ENCODE data around the gene RAB33B. TPM values are rescaled to one million over a fixed set of nuclear protein-coding genes. Genes with fewer than 3 reads are reported as not detected.
A peak's percentile ranks its signal among the peaks of the same experiment; 100 is the strongest.
"Not testable (repeated sequence)": the region's sequence is repeated elsewhere in the genome, so short reads cannot be mapped to it uniquely, and the experiment has no call there.

Gene RAB33B
- total RNA-seq: 1 to 10 TPM; 7.0 to 7.6 TPM

- POLR2A ChIA-PET: interaction anchor here (0.6 to 2.0 kb wide), 7 partner anchors 9 to 372 kb away, joined by 4 to 31 read pairs (median 6); partner anchors contain the start of gene SETD7
These were observed at the start of gene RAB33B for GRCh38 chr4:139454111-139455045. Gene RAB33B (plus strand): TSS chr4:139454121. CDS start chr4:139454196, 75 bp downstream.

GRCh38 chr4:139410312-139410711 lies 43.6 kb upstream of the RAB33B start:
- Mint-ChIP-seq H3K4me1 (peaks cover 2% of the 10 kb centered on the region), H3K27ac (no peak overlapping the region), H3K9me3 (no peaks in the 10 kb centered on the region), H3K27me3 (no peaks in the 10 kb centered on the region), H3K4me3 (no peak overlapping the region), H3K36me3 (ENCODE audit: low read depth) (peaks cover 27% of the 10 kb centered on the region)
- DNase-seq: no peak
- POLR2A ChIA-PET: no interaction called here
- CTCF ChIA-PET: no interaction called here

More at GRCh38 chr4:139454111-139455045, at the start of gene RAB33B:
- Mint-ChIP-seq H3K27me3 (no peaks in the 10 kb centered on the region), H3K27ac (peak within 1 kb of the TSS; percentile 100), H3K36me3 (ENCODE audit: low read depth) (peaks cover 19% of the 10 kb centered on the region), H3K4me1 (peaks cover 65% of the 10 kb centered on the region), H3K9me3 (no peaks in the 10 kb centered on the region), H3K4me3 (peak within 1 kb of the TSS; percentile 93)
- DNase-seq: no peak
- CTCF ChIA-PET: interaction anchor here (1.5 to 1.6 kb wide), 3 partner anchors 8 to 159 kb away, joined by 3 to 6 read pairs (median 3); no protein-coding TSS in a partner anchor

- H3K9me3 Mint-ChIP-seq, H3K27ac Mint-ChIP-seq, DNase-seq, H3K4me3 Mint-ChIP-seq, H3K27me3 Mint-ChIP-seq, POLR2A ChIA-PET: not testable (repeated sequence)
- Mint-ChIP-seq H3K4me1 (peaks cover 11% of the 10 kb centered on the region), H3K36me3 (ENCODE audit: low read depth) (peaks cover 20% of the 10 kb centered on the region)
- CTCF ChIA-PET: interaction anchor here (2.2 kb wide), 1 partner anchor 38 kb away, joined by 8 read pairs; no protein-coding TSS in a partner anchor
These were observed 39.2 kb upstream of the RAB33B start for GRCh38 chr4:139414671-139415210.

- Mint-ChIP-seq H3K9me3 (no peaks in the 10 kb centered on the region), H3K36me3 (ENCODE audit: low read depth) (peaks cover 27% of the 10 kb centered on the region), H3K4me1 (peaks cover 13% of the 10 kb centered on the region), H3K27ac (no peak overlapping the region), H3K4me3 (no peak overlapping the region), H3K27me3 (no peaks in the 10 kb centered on the region)
- ChIA-PET POLR2A (no interaction called here), CTCF (interaction anchor here (0.6 to 1.4 kb wide), 8 partner anchors 9 to 122 kb away, joined by 3 to 6 read pairs (median 3); partner anchors contain the start of gene NAA15)
- no peak for DNase-seq
These were observed 37.7 kb upstream of the RAB33B start for GRCh38 chr4:139416073-139416673.

- POLR2A ChIA-PET: interaction anchor here (1.1 kb wide), 1 partner anchor 34 kb away, joined by 4 read pairs; no protein-coding TSS in a partner anchor
These were observed 34.5 kb upstream of the RAB33B start for GRCh38 chr4:139419388-139419914.

GRCh38 chr4:139420652-139421051 lies 33.3 kb upstream of the RAB33B start:
- H3K4me1 Mint-ChIP-seq: peaks cover 13% of the 10 kb centered on the region
- peaks cover 11% of the 10 kb centered on the region for H3K36me3 Mint-ChIP-seq (ENCODE audit: low read depth)
- H3K27me3 Mint-ChIP-seq: no peaks in the 10 kb centered on the region
- no peaks in the 10 kb centered on the region for H3K9me3 Mint-ChIP-seq
- no peak for DNase-seq
- no peak overlapping the region for H3K4me3 Mint-ChIP-seq
- ChIA-PET CTCF (interaction anchor here (0.7 to 1.6 kb wide), 2 partner anchors 110 to 521 kb away, joined by 3 read pairs; no protein-coding TSS in a partner anchor), POLR2A (interaction anchor here (0.7 kb wide), 1 partner anchor 73 kb away, joined by 3 read pairs; no protein-coding TSS in a partner anchor)
- H3K27ac Mint-ChIP-seq: no peak overlapping the region

More at GRCh38 chr4:139419388-139419914, 34.5 kb upstream of the RAB33B start:
- Mint-ChIP-seq H3K36me3 (ENCODE audit: low read depth) (peaks cover 16% of the 10 kb centered on the region), H3K4me3 (no peak overlapping the region), H3K9me3 (no peaks in the 10 kb centered on the region), H3K27me3 (no peaks in the 10 kb centered on the region), H3K4me1 (peaks cover 13% of the 10 kb centered on the region), H3K27ac (peak overlapping the region; percentile 40)
- CTCF ChIA-PET: interaction anchor here (1.6 kb wide), 1 partner anchor 111 kb away, joined by 3 read pairs; no protein-coding TSS in a partner anchor
- DNase-seq: peak; percentile 19

- POLR2A ChIA-PET: interaction anchor here (1.3 kb wide), 1 partner anchor 18 kb away, joined by 4 read pairs; no protein-coding TSS in a partner anchor
- Mint-ChIP-seq H3K4me1 (peaks cover 8% of the 10 kb centered on the region), H3K9me3 (peaks cover 19% of the 10 kb centered on the region), H3K27me3 (no peaks in the 10 kb centered on the region), H3K36me3 (ENCODE audit: low read depth) (peaks cover 42% of the 10 kb centered on the region), H3K27ac (no peak overlapping the region), H3K4me3 (no peak overlapping the region)
- no peak for DNase-seq
- CTCF ChIA-PET: interaction anchor here (0.7 kb wide), 3 partner anchors 11 to 187 kb away, joined by 3 to 5 read pairs (median 3); no protein-coding TSS in a partner anchor
These were observed 17.8 kb upstream of the RAB33B start for GRCh38 chr4:139436122-139436521.

GRCh38 chr4:139438141-139438540 lies 15.8 kb upstream of the RAB33B start:
- ChIA-PET CTCF (interaction anchor here (1.8 kb wide), 1 partner anchor 15 kb away, joined by 5 read pairs; no protein-coding TSS in a partner anchor), POLR2A (no interaction called here)
- no peak overlapping the region for H3K4me3 Mint-ChIP-seq
- no peaks in the 10 kb centered on the region for H3K27me3 Mint-ChIP-seq
- H3K4me1 Mint-ChIP-seq: peaks cover 8% of the 10 kb centered on the region
- H3K36me3 Mint-ChIP-seq (ENCODE audit: low read depth): peaks cover 41% of the 10 kb centered on the region
- peaks cover 19% of the 10 kb centered on the region for H3K9me3 Mint-ChIP-seq
- DNase-seq: no peak
- no peak overlapping the region for H3K27ac Mint-ChIP-seq

- H3K4me1 Mint-ChIP-seq: peaks cover 3% of the 10 kb centered on the region
- peaks cover 38% of the 10 kb centered on the region for H3K36me3 Mint-ChIP-seq (ENCODE audit: low read depth)
- H3K4me3 Mint-ChIP-seq: no peak overlapping the region
- ChIA-PET CTCF (no interaction called here), POLR2A (no interaction called here)
- no peak for DNase-seq
- no peak overlapping the region for H3K27ac Mint-ChIP-seq
- peaks cover 19% of the 10 kb centered on the region for H3K9me3 Mint-ChIP-seq
- H3K27me3 Mint-ChIP-seq: no peaks in the 10 kb centered on the region
These were observed 12.9 kb upstream of the RAB33B start for GRCh38 chr4:139441029-139441428.

GRCh38 chr4:139443661-139444060 lies 10.3 kb upstream of the RAB33B start:
- no peak for DNase-seq
- no peaks in the 10 kb centered on the region for H3K4me1 Mint-ChIP-seq
- CTCF ChIA-PET: interaction anchor here (1.5 kb wide), 1 partner anchor 9 kb away, joined by 3 read pairs; no protein-coding TSS in a partner anchor
- peaks cover 8% of the 10 kb centered on the region for H3K9me3 Mint-ChIP-seq
- H3K36me3 Mint-ChIP-seq (ENCODE audit: low read depth): peaks cover 19% of the 10 kb centered on the region
- no peak overlapping the region for H3K27ac Mint-ChIP-seq
- POLR2A ChIA-PET: no interaction called here
- no peak overlapping the region for H3K4me3 Mint-ChIP-seq
- no peaks in the 10 kb centered on the region for H3K27me3 Mint-ChIP-seq

GRCh38 chr4:139444881-139445280 lies 9.0 kb upstream of the RAB33B start:
- not testable (repeated sequence) for H3K27me3 Mint-ChIP-seq, H3K9me3 Mint-ChIP-seq, DNase-seq, H3K4me3 Mint-ChIP-seq, H3K27ac Mint-ChIP-seq, H3K4me1 Mint-ChIP-seq
- peaks cover 10% of the 10 kb centered on the region for H3K36me3 Mint-ChIP-seq (ENCODE audit: low read depth)
- ChIA-PET CTCF (interaction anchor here (1.5 kb wide), 1 partner anchor 8 kb away, joined by 3 read pairs; no protein-coding TSS in a partner anchor), POLR2A (interaction anchor here (0.8 kb wide), 1 partner anchor 9 kb away, joined by 3 read pairs; no protein-coding TSS in a partner anchor)

- H3K27ac Mint-ChIP-seq; H3K27me3 Mint-ChIP-seq; H3K4me3 Mint-ChIP-seq; H3K9me3 Mint-ChIP-seq; H3K36me3 Mint-ChIP-seq (ENCODE audit: low read depth); POLR2A ChIA-PET; CTCF ChIA-PET; DNase-seq; H3K4me1 Mint-ChIP-seq: not testable (repeated sequence)
These were observed 6.8 kb upstream of the RAB33B start for GRCh38 chr4:139447078-139447477.
